Embryonic facial prominence (tissue), 1 donor: Measurements from ENCODE around the gene RRBP1.
A peak's percentile ranks its signal among the peaks of the same experiment; 100 is the strongest.

Source experiments
- DNase-seq: peaks from one replicate; pipeline ENCODE4 v3.0.0-alpha.2; 2016; ENCODE audit errors: extremely low spot score

The RRBP1 gene

DNA sequence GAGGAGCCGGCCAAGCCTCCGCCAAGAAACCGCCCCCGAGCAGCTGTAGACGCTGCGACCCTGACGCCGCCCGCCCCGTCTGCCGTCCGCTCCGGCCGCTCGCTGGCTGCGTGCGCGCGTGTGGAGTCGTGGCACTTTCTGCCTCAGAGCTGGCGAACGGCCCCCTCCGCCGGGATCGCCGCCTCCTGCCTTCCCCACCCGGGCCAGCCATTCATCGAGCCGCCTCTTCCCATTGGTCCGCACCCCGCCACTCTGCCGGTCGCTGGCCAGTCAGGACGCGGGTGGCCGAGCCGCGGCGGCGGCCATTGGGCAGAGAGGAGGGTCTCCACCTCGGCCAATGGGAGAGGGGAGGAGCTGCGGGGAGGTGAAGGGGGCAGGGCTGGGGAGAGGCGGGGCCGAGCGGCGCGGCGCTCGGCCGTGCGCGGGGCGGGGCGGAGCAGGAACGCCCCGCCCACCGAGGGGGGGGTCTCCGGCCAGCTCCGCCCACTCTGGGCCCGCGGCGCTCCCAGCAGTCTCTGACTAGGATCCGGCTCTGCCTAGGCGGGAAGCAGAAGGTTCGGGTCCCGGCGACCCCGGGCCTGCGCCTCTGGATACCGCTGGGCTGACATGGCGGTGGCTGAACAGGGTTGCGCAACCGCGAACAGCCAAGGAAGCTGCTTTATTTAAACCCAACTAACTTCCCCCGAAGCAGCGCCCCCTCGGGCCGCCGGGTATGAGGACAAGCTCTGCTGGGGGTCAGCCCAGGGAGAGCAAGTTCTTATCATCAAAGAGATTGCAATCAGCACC lies at the start of gene RRBP1:
RRBP1 (minus strand) TSS at position 140 of the 786 bp plus-strand sequence. CDS start 21,735 bp downstream, outside the sequence.
- peak; percentile 95 for DNase-seq

DNA sequence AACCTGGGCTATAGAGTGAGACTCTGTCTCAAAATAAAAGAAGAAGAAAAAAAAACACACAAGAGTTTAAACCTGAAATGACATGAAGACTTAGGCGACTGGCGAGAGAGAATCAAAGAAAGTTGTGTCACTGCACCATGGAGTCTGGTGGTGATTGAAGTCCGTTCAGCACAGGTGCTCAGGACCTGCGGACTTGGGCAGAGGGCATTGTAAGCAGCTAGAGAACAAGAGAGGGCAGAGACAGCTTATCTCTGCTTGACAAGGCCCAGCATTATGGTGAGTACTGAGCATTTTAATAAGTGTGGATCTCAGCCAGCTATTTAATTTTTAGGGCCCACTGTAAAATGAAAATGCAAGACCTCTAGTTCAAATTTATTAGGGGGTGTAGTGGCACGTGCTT lies 49.2 kb upstream of the RRBP1 start:
- no peak for DNase-seq

- no peak for DNase-seq
Measured at GRCh38 chr20:17730071-17730470, 48.0 kb upstream of the RRBP1 start.

DNA sequence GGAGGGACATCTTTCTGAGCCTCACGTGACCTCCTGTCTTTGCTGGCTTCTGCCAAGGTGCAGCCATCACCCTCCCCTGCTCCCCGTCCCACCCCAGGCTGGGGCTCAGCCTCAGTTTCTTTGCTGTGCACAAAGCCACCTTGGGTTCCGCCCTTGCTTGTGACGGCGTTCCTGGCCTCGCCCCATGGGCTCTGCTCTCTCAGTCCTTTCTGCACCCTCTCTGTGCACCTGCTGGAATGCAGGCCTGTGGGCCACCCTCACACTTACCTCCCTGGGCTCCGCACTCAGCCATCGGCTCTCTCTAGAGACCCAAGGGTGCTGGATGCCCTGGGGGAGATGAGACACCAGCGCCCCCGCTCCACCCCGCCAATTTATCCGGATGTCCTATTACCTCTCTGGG lies 46.0 kb upstream of the RRBP1 start:
- DNase-seq: no peak

DNA sequence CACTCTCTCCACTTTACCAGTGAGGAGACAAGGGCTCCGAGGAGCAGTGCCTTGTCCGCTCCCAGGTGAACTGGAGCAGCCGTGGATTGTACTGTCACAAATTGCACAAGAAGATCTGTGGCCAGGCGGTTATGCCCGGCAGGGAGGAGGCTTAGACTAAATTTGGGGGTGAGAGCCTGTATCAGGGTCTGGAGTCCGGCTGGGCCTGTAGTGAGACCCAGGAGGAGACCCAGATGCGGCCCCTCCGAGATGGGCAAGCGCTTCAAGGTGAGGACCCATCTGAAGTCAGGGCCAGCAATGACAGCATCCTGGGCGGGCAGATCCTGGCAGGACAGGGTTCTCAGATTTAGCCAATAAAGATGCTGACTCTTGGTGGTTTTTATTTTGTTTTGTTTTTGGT lies 45.3 kb upstream of the RRBP1 start:
- no peak for DNase-seq

- no peak for DNase-seq
Measured at GRCh38 chr20:17726902-17727301, 44.9 kb upstream of the RRBP1 start.

- DNase-seq: no peak
Measured at GRCh38 chr20:17725094-17725835, 43.2 kb upstream of the RRBP1 start.

DNA sequence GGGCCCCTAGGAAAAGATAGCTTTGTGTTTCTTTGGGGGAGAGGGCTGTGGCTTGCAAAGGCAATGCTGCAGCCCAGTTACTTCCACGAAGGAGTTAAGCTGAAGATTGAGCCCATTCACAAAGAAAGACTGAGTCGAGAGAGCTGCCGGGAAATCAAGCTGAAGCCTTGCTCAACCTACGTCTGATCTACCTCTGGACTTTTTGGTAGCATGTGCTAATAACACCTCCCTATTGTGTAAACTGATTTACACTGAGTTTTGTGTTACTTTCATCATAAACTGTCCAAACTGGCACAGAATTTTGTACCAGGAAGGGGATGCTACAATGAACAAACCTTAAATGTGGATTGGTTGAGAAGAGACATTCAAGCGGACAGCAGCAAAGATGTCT lies 41.3 kb upstream of the RRBP1 start:
- no peak for DNase-seq

DNA sequence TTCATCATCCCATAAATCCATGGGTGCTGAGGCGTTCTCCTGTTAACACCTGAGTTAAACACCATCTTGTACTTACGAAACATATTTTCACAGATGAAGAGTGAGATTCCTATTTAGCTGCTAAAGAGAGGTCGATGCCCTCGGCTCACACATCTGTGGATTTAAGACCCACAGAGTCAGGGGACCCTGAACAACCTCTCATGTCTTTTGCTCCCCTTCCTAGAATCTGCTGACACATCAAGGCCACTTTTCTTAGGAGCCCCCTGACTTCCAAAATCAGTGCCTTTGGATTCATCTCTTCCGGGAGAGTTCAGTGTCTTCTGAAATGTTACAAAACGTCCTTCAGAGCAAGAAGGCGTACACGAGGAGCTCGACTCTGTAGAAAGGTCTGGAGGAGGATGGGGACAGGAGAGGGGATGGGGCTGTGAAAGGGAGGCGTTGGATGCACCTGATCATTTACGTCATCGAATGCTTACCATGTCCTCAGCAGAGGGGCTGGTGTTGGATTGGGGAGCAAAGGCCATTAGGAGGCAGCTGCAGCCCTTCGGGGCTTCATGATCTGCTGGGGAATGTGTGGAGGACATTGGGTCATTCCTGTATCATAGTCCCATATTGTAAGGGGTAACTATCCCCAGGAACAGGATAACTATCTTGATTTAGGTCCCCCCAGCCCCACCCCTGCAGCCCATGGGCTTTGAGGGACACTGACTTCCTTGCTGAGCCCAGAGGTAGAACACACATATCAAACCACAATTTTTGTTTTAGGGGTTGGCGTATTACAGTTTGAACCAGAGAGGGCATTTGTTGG lies 40.7 kb upstream of the RRBP1 start:
- no peak for DNase-seq

GRCh38 chr20:17721802-17722486 lies 39.9 kb upstream of the RRBP1 start:
- DNase-seq: no peak

DNA sequence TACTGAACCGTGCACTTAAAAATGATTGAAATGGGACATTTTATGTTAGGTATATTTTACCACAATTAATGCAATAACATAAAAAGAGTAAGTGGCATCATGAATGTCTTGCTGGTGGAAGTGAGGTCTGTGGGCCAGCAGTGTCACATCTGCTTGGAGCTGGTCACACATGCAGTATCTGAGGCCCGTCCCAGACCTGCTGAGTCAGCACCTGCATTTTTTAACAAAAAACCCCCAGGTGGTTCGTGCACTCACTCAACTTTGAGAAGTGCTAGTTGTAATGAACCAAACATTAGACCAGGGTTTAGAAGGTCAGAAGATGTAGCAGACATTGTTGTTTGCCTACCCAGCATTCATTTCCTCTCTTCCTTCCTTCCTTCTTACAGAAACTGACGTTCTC lies 38.7 kb upstream of the RRBP1 start:
- DNase-seq: no peak

- no peak for DNase-seq
Measured at GRCh38 chr20:17716331-17716730, 34.3 kb upstream of the RRBP1 start.

- DNase-seq: no peak
Measured at GRCh38 chr20:17715075-17715474, 33.0 kb upstream of the RRBP1 start.

GRCh38 chr20:17714597-17714996 lies 32.6 kb upstream of the RRBP1 start:
- DNase-seq: no peak

GRCh38 chr20:17712708-17713107 lies 30.7 kb upstream of the RRBP1 start:
- no peak for DNase-seq

GRCh38 chr20:17712201-17712600 lies 30.2 kb upstream of the RRBP1 start:
- no peak for DNase-seq

- no peak for DNase-seq
Measured at GRCh38 chr20:17711267-17711627, 29.2 kb upstream of the RRBP1 start.

DNA sequence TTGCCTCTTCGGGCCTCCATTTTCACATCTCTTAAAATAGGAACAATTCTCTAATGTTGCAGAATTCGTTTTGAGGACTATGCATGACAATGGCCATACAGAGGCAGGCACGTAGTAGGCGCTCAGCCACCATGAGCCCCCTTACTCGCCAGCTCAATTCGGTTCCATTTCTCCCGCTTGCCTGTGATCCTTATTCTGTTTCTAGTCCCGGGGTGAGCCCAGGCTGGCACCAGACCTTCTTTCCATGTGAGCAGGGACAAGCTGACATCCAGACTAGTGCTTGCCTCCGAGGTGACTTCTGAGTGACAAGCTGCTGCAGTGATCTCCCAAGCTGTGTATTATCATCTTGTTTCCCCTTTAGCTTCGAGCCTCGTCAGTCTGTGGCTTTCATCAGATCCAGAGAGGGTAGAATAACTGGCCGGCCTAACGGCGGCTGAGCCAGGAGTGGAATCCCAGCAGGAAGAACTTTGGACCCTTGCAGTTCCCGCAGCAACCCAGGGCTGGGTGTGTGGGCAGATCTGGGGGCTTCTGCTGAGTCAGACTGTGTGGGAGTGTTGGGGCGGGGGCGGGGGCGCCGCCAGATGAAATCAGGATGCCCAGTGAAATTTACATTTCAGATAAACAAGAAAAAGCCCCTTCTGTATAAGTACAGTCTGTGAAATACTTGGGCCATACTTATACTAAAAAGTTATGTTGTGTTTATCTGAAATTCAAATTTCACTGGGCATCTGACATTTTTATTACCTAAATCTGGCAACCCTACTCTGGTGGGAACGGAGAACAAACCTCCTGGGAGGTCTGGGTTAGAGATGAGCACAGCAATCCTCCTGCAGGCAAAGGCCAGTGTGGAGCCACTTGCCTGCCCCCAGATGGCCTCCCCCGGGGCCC lies 28.6 kb upstream of the RRBP1 start:
- no peak for DNase-seq

- DNase-seq: no peak
Measured at GRCh38 chr20:17709361-17710293, 27.6 kb upstream of the RRBP1 start.
